H1 (cell line): ENCODE measurements around the gene UPK2. TPM values are rescaled to one million over a fixed set of nuclear protein-coding genes. Genes with fewer than 3 reads are reported as not detected.

Experiments
- ATF3 ChIP-seq: IDR thresholded peaks from 2 replicates; pipeline ENCODE4 v1.6.1; 2011; ENCODE audit warnings: low read depth, mild to moderate bottlenecking, low read length; ENCODE audit not compliant: insufficient read depth
- BACH1 ChIP-seq: IDR thresholded peaks from 2 replicates; pipeline ENCODE4 v1.6.1; 2012; ENCODE audit warnings: low read length, improper control_type of control experiment
- BRCA1 ChIP-seq: IDR thresholded peaks from 2 replicates; pipeline ENCODE4 v1.6.1; 2012; ENCODE audit warnings: low read depth, low read length, improper control_type of control experiment
- CEBPB ChIP-seq: IDR thresholded peaks from 2 replicates; pipeline ENCODE4 v1.6.1; 2012; ENCODE audit warnings: low read depth, low read length
- CHD1 ChIP-seq: IDR thresholded peaks from 2 replicates; pipeline ENCODE4 v1.6.1; 2012; ENCODE audit warnings: low read depth, low read length, improper control_type of control experiment
- FOSL1 ChIP-seq: IDR thresholded peaks from 2 replicates; pipeline ENCODE4 v1.6.1; 2011; ENCODE audit warnings: mild to moderate bottlenecking, low read depth, low read length, moderate library complexity; ENCODE audit not compliant: insufficient read depth
- NRF1 ChIP-seq: IDR thresholded peaks from 2 replicates; pipeline ENCODE4 v1.6.1; 2011; ENCODE audit warnings: mild to moderate bottlenecking, low read depth, low read length, improper control_type of control experiment
- POU5F1 ChIP-seq: IDR thresholded peaks from 2 replicates; pipeline ENCODE4 v1.6.1; 2011; ENCODE audit warnings: low read depth, mild to moderate bottlenecking, low read length, moderate library complexity
- SP2 ChIP-seq: IDR thresholded peaks from 2 replicates; pipeline ENCODE4 v1.6.1; 2012; ENCODE audit warnings: mild to moderate bottlenecking, low read length, inconsistent platforms
- SP4 ChIP-seq: IDR thresholded peaks from 2 replicates; pipeline ENCODE4 v1.6.1; 2012; ENCODE audit warnings: low read length, inconsistent platforms
- SRF ChIP-seq: IDR thresholded peaks from 2 replicates; pipeline ENCODE4 v1.6.1; 2011; ENCODE audit warnings: mild to moderate bottlenecking, low read depth, low read length, moderate library complexity
- SUZ12 ChIP-seq: fragments of 200-600 bp; sonication (generic); IDR thresholded peaks from 2 replicates; pipeline ENCODE4 v1.6.1; 2012; ENCODE audit warnings: mild to moderate bottlenecking, inconsistent platforms, low read length, moderate library complexity, mixed read lengths
- polyA plus RNA-seq, 7 experiments: library from polyadenylated mRNA; depleted of rRNA in 3 of 7; stranded (reverse) in 5 of 7; unstranded in 2 of 7; fragments of >200 nt in 5 of 7; fragments of 200-250 nt in 2 of 7; gene quantifications; 1 replicate in 5 of 7; 2 replicates in 1 of 7; 4 replicates in 1 of 7; pipeline versions ENCODE4 v1.2.1 to v1.2.3, GENCODE V29; 2011 to 2013; ENCODE audit warnings: missing spikeins in 2 of 7, mixed read lengths in 2 of 7
- total RNA-seq: library from RNA; stranded (reverse); fragmentation: NEBNext Ultra II Directional; extraction: Animal tissue kit (Norgen Biotek cat#: 25700); gene quantifications from 2 replicates; pipeline ENCODE4 v1.2.1, GENCODE V29; 2021

The UPK2 gene
- total and polyA plus RNA-seq, 2 of the 8 experiments (the other 6 are each of a cell fraction or from before 2014, with no cell fraction given) = 0.76 TPM; not detected in 1

- TF ChIP-seq ATF3 (no peak), POU5F1 (no peak), SUZ12 (no peak), NRF1 (no peak), CEBPB (no peak), FOSL1 (no peak), SP4 (no peak), SP2 (no peak), BRCA1 (no peak), BACH1 (no peak), CHD1 (no peak), SRF (no peak)
Observed at GRCh38 chr11:118908901-118909618, 47.0 kb upstream of the UPK2 start (continued).
